H1 (cell line): Measurements from ENCODE around the gene PRKAR2B. TPM values are rescaled to one million over a fixed set of nuclear protein-coding genes. Genes with fewer than 3 reads are reported as not detected.
A peak's percentile ranks its signal among the peaks of the same experiment; 100 is the strongest.

Experiments
- ATF3 ChIP-seq: IDR thresholded peaks from 2 replicates; pipeline ENCODE4 v1.6.1; 2011; ENCODE audit warnings: low read depth, mild to moderate bottlenecking, low read length; ENCODE audit not compliant: insufficient read depth
- BACH1 ChIP-seq: IDR thresholded peaks from 2 replicates; pipeline ENCODE4 v1.6.1; 2012; ENCODE audit warnings: low read length, improper control_type of control experiment
- CBX5 ChIP-seq: fragments of 300-800, 300-1000 bp; sonication (generic); IDR thresholded peaks from 2 replicates; pipeline ENCODE4 v1.7.1; 2016; ENCODE audit warnings: antibody characterized with exemption, low read length, low read depth
- CBX8 ChIP-seq: fragments of 300-800, 300-1000 bp; sonication (generic); IDR thresholded peaks from 2 replicates; pipeline ENCODE4 v1.7.1; 2016; ENCODE audit warnings: low read depth, low read length, borderline replicate concordance
- CTBP2 ChIP-seq: IDR thresholded peaks from 2 replicates; pipeline ENCODE4 v1.7.0; 2011; ENCODE audit warnings: borderline replicate concordance, mild to moderate bottlenecking, moderate library complexity, mixed read lengths, low read length; ENCODE audit not compliant: insufficient read depth, insufficient read length
- CTCF ChIP-seq, 3 experiments: IDR thresholded peaks; 1 replicate in 2 of 3; 2 replicates in 1 of 3; pipeline versions ENCODE4 v1.5.1 to v1.6.1; 2011; ENCODE audit warnings: low read length in 3 of 3, mild to moderate bottlenecking in 3 of 3, inconsistent platforms in 2 of 3, low read depth in 1 of 3, moderate library complexity in 1 of 3; ENCODE audit not compliant: insufficient read depth in 1 of 3; ENCODE audit errors: control extremely low read depth in 1 of 3
- E2F6 ChIP-seq: IDR thresholded peaks from 2 replicates; pipeline ENCODE4 v1.6.1; 2012; ENCODE audit warnings: inconsistent platforms
- EGR1 ChIP-seq: IDR thresholded peaks from 2 replicates; pipeline ENCODE4 v1.6.1; 2011; ENCODE audit warnings: low read depth, low read length, borderline replicate concordance
- EP300 ChIP-seq, 2 experiments: IDR thresholded peaks; 1 replicate in 1 of 2; 2 replicates in 1 of 2; pipeline ENCODE4 v1.6.1; 2011 to 2012; ENCODE audit warnings: low read depth in 2 of 2, low read length in 2 of 2, mild to moderate bottlenecking in 2 of 2, borderline replicate concordance in 1 of 2, inconsistent platforms in 1 of 2, moderate library complexity in 1 of 2
- FOSL1 ChIP-seq: IDR thresholded peaks from 2 replicates; pipeline ENCODE4 v1.6.1; 2011; ENCODE audit warnings: mild to moderate bottlenecking, low read depth, low read length, moderate library complexity; ENCODE audit not compliant: insufficient read depth
- GABPA ChIP-seq: IDR thresholded peaks from 2 replicates; pipeline ENCODE4 v1.6.1; 2011; ENCODE audit warnings: mild to moderate bottlenecking, low read length, moderate library complexity, borderline replicate concordance; ENCODE audit not compliant: insufficient read depth
- GTF2F1 ChIP-seq: IDR thresholded peaks from 2 replicates; pipeline ENCODE4 v1.6.1; 2012; ENCODE audit warnings: low read depth, low read length, improper control_type of control experiment, borderline replicate concordance
- POLR2AphosphoS5 ChIP-seq: IDR thresholded peaks from 2 replicates; pipeline ENCODE4 v1.6.1; 2011; ENCODE audit warnings: low read depth, low read length
- SAP30 ChIP-seq: fragments of 300-600 bp; sonication (generic); IDR thresholded peaks from 2 replicates; pipeline ENCODE4 v1.7.1; 2012; ENCODE audit warnings: low read length, moderate library complexity, mild to moderate bottlenecking, inconsistent platforms; ENCODE audit not compliant: insufficient read depth, insufficient replicate concordance
- SIRT6 ChIP-seq: IDR thresholded peaks from one replicate; pipeline ENCODE4 v1.7.1; 2012; ENCODE audit warnings: low read length, inconsistent platforms
- SP4 ChIP-seq: IDR thresholded peaks from 2 replicates; pipeline ENCODE4 v1.6.1; 2012; ENCODE audit warnings: low read length, inconsistent platforms
- TAF7 ChIP-seq: optimal IDR thresholded peaks from 2 replicates; pipeline ENCODE3; 2011; ENCODE audit warnings: low read depth, mild to moderate bottlenecking, inconsistent platforms, low read length, moderate library complexity, borderline replicate concordance
- TBP ChIP-seq: IDR thresholded peaks from 2 replicates; pipeline ENCODE4 v1.6.1; 2011; ENCODE audit warnings: low read depth, low read length, improper control_type of control experiment
- TCF12 ChIP-seq: IDR thresholded peaks from 2 replicates; pipeline ENCODE4 v1.6.1; 2011; ENCODE audit warnings: low read depth, mild to moderate bottlenecking, low read length
- ZNF274 ChIP-seq: IDR thresholded peaks from 2 replicates; pipeline ENCODE4 v1.7.0; 2012; ENCODE audit warnings: low read length, borderline replicate concordance; ENCODE audit errors: extremely low read depth
- polyA plus RNA-seq, 7 experiments: library from polyadenylated mRNA; depleted of rRNA in 3 of 7; stranded (reverse) in 5 of 7; unstranded in 2 of 7; fragments of >200 nt in 5 of 7; fragments of 200-250 nt in 2 of 7; gene quantifications; 1 replicate in 5 of 7; 2 replicates in 1 of 7; 4 replicates in 1 of 7; pipeline versions ENCODE4 v1.2.1 to v1.2.3, GENCODE V29; 2011 to 2013; ENCODE audit warnings: missing spikeins in 2 of 7, mixed read lengths in 2 of 7
- total RNA-seq: library from RNA; stranded (reverse); fragmentation: NEBNext Ultra II Directional; extraction: Animal tissue kit (Norgen Biotek cat#: 25700); gene quantifications from 2 replicates; pipeline ENCODE4 v1.2.1, GENCODE V29; 2021

PRKAR2B gene
- total and polyA plus RNA-seq, 2 of the 8 experiments (the other 6 are each of a cell fraction or from before 2014, with no cell fraction given), result 10.4 to 37.0 TPM

- TF ChIP-seq E2F6, result no peak
- no peak for TF ChIP-seq FOSL1
- no peak for TF ChIP-seq BACH1
- TF ChIP-seq EGR1, result no peak
- no peak for TF ChIP-seq GABPA
- TF ChIP-seq CTBP2, result no peak
- TF ChIP-seq SAP30, result peak; percentile 96
- peak; percentile 92 for TF ChIP-seq POLR2AphosphoS5
- no peak for TF ChIP-seq SIRT6
- TF ChIP-seq TCF12, result no peak
- peak; percentile 75 for TF ChIP-seq TBP
- TF ChIP-seq ZNF274, result no peak
- TF ChIP-seq GTF2F1, result no peak
- TF ChIP-seq CTCF (IDR thresholded peaks at IDR 0.05; ENCODE audit: control extremely low read depth in 1 of 3, insufficient read depth in 1 of 3, low read depth in 1 of 3, low read length in 3 of 3), result no peak
- no peak for TF ChIP-seq CBX5
- TF ChIP-seq ATF3, result no peak
- no peak for TF ChIP-seq EP300 (IDR thresholded peaks at IDR 0.05; ENCODE audit: borderline replicate concordance in 1 of 2, low read depth in 2 of 2, low read length in 2 of 2)
- TF ChIP-seq CBX8, result no peak
- TF ChIP-seq TAF7, result peak; percentile 31
- TF ChIP-seq SP4, result no peak
Observed at GRCh38 chr7:107168233-107169119, 124.0 kb downstream of the PRKAR2B start, which contains the start of gene HBP1 (continued).
